GM18508 (cell line): ENCODE measurements around the gene AKR1D1.

ENCODE experiments used
- ATAC-seq: cut with Tn5 transposase; IDR thresholded peaks from one replicate; pipeline ENCODE4 v1.9.1; 2021; ENCODE audit warnings: moderate number of reproducible peaks; ENCODE audit not compliant: insufficient read depth, unreplicated experiment

Gene AKR1D1

DNA sequence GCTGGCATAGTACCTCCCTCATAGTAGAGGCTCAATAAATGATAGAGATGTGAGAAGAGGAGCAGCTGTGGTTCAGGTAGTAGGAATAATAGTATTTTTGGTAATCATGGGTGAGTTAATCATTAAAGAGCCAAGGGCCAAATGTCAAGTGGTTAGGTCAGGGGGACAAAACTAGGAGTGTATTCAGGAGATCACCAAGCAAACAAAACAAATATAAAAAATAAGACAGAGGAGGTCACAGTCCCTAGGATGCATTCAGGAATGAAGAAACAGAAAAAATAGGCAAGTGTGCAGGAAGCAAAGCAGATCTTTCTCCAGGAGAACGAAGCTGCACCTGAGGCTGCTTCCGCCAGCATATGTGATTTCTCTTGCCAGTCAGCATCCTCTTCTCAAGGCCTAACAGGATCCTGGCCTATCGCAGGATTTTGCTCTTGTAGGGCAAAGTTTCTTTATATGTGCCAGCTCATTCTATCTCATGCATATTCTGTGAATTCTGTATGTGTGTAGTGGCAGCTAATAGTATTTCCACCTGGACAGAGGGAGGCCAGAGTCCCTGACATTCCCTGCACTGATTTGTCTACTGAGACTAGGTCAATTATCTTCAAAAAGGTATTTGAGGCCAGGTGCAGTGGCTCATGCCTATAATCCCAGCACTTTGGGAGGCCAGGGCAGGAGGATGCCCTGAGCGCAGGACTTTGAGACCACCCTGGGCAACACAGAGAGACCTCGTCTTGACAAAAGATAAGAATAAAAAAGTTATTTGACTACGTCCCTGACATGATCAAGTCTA is 82.7 kb downstream of the AKR1D1 start:
- no peak for ATAC-seq

GRCh38 chr7:138161600-138162081 is 85.4 kb downstream of the AKR1D1 start:
- ATAC-seq: peak; percentile 97

DNA sequence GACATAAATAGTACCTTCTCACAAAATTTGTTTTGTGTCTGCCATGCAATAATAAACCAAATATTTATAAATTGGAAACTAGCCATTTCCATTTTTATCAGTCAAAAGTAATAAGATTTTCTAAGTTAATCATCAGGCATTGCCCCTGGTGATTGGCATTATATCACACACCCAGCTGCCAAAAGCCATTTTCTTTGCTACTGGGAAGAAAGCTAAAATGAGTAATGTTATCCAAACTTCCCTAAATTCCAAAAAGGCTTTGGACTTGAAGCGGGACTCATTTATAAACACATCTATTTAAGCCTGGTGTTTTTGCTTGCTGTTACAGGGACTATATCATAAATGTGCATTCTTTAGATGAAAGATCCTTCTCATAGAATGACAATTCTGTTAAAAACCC is 86.0 kb downstream of the AKR1D1 start:
- ATAC-seq: no peak

GRCh38 chr7:138163800-138164199 is 87.5 kb downstream of the AKR1D1 start:
- ATAC-seq: no peak

- ATAC-seq: no peak
Measured at GRCh38 chr7:138164804-138165203, 88.5 kb downstream of the AKR1D1 start.

- no peak for ATAC-seq
Measured at GRCh38 chr7:138166681-138167080, 90.4 kb downstream of the AKR1D1 start.

GRCh38 chr7:138167222-138167621 is 91.0 kb downstream of the AKR1D1 start:
- no peak for ATAC-seq

GRCh38 chr7:138167869-138168296 is 91.6 kb downstream of the AKR1D1 start:
- no peak for ATAC-seq
